Hematopoietic multipotent progenitor cell treated with erythropoietin and hydrocortisone succinate and interleukin-3 and kit ligand, for 4 days (in vitro differentiated cells): ENCODE data around the gene TMEM132E.
A peak's percentile ranks its signal among the peaks of the same experiment; 100 is the strongest.

Experiments
- DNase-seq: peaks from one replicate; pipeline ENCODE4 v3.0.0-alpha.2; 2015

TMEM132E gene

DNA sequence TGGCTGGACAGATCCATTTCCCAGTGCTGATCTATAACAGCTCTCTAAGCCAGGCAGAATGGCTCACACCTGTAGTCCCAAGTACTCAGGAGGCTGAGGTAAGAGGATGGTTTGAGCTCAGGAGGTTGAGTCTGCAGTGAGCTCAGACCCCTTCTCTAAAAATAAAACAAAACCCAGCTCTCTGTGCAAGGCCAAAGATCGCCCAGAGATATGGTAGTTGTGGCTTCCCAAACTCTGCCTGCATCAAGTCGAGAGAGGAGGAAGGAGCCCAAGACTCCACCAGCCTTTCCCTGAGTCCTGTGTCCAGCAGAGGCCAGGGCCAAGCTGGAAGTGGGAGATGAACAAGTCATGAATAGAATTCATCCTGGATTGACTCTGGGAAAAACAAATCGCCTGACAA lies 88.8 kb downstream of the TMEM132E start:
- DNase-seq, result no peak

DNA sequence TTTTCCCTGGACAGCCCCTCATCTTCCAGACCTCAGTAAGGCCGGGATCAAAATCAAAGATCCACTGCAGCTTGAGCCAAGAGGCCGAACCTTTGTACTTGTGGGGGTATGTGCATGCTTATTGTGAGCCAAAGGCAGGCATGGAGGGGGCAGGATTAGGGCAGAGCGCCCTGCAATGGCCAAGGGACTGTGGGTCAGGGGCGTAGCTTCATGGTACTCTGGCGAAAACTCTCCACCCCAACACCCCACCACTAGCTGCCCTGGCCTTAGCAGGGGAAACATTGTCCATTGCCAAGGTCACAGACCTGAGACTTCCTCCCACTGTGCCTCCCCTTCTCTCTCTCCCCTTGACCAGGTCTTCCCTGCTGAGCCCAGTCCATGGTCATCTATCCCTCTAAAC lies 90.1 kb downstream of the TMEM132E start:
- no peak for DNase-seq

DNA sequence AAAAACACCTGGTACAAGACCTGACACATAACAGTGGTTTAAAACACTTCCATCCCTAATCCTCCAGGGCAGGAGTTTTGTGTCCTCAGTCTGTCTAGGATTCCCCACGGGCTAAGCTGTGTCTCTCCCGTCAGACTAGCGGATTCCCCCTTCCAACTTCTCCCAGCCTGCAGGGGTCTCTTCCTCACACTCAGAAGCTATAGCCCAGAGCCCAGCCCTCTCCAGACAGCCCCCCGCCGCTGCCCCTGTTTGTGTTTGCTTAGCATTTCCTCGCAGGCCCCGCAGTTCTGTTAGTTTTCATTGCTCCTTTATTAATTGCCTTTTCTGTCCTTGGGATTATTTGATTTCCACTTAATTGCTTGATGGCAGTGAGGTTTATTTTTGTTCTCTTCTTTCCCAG lies 91.2 kb downstream of the TMEM132E start:
- no peak for DNase-seq

DNA sequence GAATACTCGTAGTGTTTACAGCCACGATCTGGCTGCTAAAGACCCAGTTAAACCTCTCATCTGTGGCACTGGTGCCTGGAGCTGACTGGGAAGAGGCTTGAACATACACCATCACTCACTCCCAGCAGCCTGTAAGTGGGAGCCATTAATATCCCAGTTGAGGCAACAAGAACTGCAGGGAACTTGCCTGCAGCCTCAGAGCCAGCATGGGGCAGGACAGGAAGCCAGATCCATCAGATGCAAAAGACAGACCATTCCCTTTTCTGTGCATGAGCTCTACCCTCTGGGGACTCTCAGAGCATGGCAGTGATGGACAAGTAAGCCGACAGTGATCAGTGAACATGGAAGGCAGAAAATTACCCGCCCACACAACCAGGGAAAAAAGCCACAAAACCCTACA lies 91.8 kb downstream of the TMEM132E start:
- DNase-seq, result no peak

DNA sequence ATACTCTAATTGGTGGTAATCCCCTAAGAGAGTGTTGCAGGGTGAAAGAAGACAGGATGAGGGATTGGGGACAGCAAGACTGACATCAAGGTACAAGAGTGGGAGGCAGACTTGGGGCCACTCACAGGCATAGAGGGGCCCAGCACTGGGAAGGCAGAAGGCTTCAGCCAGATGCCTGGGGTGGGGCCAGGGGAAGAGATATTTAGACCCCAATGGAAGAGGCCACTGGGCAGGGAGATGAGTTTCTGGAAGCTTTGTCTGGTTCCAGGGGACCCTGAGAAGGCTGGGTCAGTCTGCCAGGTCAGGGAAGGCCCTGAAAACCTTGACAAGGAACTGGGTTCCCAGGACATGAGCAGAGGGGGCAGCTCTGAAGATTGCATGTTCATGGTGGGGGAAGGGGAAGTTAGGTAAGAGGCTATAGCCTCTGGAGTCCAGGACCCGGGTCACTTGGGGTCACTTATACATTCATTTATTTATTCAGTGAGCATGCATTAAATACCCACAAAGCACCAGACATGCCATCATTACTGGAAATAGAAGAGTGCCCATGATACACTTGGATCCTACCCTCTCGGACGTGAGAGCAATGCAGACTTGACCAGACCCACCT lies 92.9 kb downstream of the TMEM132E start:
- DNase-seq, result no peak

DNA sequence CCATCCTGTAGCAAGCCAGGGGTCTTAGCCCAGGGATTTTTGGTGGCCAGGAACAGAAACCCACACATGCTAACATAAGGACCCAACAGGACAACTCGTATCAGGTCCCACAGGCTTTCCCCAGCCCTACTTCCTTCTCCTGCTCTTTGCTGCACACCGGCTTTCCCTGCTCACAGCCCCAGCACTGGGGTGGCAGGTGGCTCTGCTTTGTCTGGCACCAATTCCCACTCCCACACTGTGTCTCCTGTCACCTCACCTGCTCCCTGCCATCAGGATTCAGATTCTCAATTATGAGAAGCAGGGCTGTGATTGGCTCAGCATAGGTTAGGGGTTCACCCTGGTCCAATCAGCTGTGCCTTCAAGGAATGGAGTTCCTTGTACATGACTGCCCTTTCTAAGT lies 94.1 kb downstream of the TMEM132E start:
- no peak for DNase-seq

DNA sequence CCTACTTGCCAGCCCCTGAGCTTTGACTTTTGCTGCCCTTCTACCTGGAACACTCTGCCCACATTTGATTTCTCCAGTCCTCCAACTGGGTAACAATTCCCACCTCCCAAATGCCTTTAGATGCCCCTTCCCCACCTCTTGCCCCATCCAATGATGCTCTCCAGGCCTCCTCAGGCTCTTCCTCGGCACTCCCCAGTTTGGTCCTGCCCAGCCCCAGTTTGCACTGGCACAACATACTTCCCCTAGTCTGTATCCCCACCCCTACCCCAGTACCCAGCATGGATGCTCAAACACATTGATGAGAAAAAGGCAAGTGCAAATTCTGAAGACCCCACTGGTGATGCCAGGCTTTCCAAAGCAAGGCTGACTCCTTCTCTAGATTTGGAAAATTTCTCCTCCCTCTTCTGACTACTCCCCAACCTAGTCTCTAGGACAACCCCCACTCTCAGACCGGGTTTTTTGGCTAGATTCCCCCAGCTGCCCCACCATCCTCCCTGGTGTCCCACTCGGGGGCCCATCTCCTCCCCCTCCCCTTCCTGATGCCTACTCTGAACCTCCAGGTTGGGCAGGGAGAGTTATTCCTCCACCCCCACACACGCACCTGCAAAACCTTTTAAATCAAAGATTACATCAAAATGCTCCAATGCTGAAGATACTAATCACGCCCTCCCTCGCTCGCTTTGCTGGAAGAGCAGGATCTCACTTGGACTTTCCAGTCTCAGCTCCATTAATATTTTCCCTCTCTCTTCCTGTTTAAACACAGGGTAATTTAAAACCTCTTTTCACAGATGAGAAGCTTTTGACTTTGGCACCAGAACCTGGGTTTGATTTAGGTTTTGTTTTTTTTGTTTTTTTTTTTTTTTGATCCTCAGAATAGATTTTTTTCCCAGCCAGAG lies 94.9 kb downstream of the TMEM132E start:
- no peak for DNase-seq

DNA sequence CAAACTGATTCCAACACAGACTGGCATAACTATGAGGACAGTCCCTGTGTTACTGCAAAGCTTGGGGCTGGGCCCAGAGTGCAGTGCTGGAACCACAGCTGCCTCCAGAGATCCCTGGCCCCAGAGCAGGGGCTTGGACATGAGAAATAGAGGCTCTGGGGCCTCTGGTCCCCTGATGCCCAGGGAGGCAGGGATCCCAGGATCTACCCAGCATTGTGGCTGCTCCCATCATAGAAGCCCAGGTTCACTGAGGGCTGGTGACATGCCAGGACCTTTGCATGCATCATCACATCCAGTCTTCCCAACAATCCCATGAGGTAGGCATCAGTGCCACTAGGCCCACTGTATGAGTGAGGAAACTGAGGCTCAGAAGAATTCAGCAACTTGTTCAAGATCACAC lies 95.8 kb downstream of the TMEM132E start:
- no peak for DNase-seq

DNA sequence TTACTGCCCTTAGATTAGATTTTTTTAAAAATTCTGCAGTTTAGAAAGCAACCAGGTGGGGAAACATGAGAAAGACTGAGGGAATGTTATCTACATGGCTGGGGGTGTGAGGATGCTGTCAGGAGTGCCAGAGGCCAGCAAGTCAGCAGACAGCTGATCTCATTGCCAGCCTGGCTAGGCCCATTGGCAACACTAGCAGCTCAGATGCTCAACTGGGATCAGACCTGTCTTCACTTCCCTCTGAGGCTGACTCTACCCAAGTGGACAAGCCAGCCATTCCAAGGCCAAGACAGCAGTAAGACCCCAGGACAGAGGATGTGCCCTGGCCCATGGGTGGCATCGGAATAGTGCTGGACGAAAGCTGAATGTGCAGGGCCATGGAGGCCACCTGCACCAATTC lies 96.2 kb downstream of the TMEM132E start:
- DNase-seq, result no peak

DNA sequence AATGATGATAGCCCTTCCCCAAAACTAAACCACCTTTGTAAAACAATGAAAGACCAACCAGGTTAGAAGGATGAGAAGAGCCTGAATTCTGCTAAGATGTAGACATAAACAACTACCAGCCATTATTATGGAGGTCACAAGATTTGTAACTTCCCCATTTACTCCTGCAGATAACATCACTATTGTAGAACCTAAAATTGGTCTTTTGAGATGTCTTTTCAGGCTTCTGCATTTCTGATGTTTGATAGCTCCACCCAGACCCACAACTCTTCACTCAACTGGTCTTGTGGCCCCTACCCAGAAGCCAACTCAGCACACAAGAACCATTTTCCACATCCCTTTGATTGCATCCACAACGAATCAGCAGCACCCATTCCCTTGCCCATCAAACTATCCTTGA lies 100.8 kb downstream of the TMEM132E start:
- peak; percentile 69 for DNase-seq

DNA sequence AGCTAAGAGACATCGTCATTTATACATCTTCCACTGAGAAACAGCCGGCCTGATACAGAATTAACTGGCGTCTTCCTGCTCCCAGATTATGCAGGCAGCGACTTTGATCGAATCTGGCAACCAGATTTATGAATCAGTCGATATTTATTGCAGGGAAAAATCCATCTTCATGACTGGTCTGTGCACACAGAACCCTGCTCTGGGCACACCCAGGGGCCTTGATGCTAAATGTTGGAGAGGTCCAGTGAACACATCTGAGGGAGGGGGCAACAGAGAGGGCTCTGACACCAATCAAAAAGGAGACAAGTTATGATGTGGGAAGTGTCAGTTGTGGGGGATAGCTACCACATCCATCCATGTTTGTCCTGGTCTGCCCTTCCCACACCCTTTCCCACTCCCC lies 102.9 kb downstream of the TMEM132E start:
- no peak for DNase-seq

DNA sequence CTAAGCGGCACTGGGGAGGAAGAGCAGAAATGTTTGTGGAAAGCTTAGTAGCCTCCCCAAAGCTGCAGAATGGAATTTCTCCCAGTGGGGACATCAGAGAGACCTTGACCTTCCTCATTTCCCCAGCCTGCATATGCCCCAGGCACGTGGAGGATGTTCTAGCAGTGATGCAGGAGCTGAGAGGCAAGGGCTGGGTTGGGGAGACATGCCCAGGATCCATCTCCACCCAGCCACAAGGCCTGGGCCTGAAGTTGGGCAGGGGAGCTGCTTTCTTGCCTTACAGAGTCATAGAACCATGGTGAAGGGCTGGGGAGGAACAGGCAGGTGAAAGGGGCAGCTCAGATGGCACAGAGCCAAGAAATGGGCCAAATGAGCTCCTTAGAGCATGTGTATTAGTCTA lies 104.0 kb downstream of the TMEM132E start:
- no peak for DNase-seq
